Heart left ventricle (tissue), 16 donors: ENCODE measurements around the gene LTBP2. TPM values are rescaled to one million over a fixed set of nuclear protein-coding genes. Genes with fewer than 3 reads are reported as not detected.

Experiments
- ATAC-seq, 4 donors: fragments of 200-7000 bp; cut with Tn5 transposase; one replicate each; pipeline ENCODE4 v1.9.1; 2020 to 2022; ENCODE audit warnings: moderate library complexity in 4 of 4, mild to moderate bottlenecking in 3 of 4, moderate number of reproducible peaks in 1 of 4
- DNase-seq, 5 donors: peaks; one replicate each; pipeline ENCODE4 v3.0.0-alpha.2; 2020
- H3K27ac ChIP-seq, 12 donors: fragments of 200-600 bp; sonication (generic) in 4 of 12; one replicate each; pipeline versions ENCODE4 v1.5.0 to v1.8.0; 2016 to 2022; ENCODE audit warnings: mild to moderate bottlenecking in 2 of 12
- H3K27me3 ChIP-seq, 9 donors: fragments of 200-600 bp; sonication (generic) in 2 of 9; one replicate each; pipeline versions ENCODE4 v1.5.1 to v1.8.0; 2016 to 2022; ENCODE audit warnings: mild to moderate bottlenecking in 3 of 9
- H3K36me3 ChIP-seq, 9 donors: fragments of 200-600 bp; sonication (generic) in 2 of 9; one replicate each; pipeline versions ENCODE4 v1.5.0 to v1.8.0; 2018 to 2022; ENCODE audit warnings: mild to moderate bottlenecking in 2 of 9
- H3K4me1 ChIP-seq, 12 donors: fragments of 200-600 bp; sonication (generic) in 4 of 12; one replicate each; pipeline versions ENCODE4 v1.5.0 to v1.8.0; 2016 to 2022; ENCODE audit warnings: mild to moderate bottlenecking in 3 of 12
- H3K4me3 ChIP-seq, 12 donors: fragments of 200-600 bp; sonication (generic) in 4 of 12; one replicate each; pipeline versions ENCODE4 v1.5.0 to v1.8.0; 2017 to 2022; ENCODE audit warnings: mild to moderate bottlenecking in 9 of 12, moderate library complexity in 4 of 12
- H3K9me3 ChIP-seq, 12 donors: fragments of 200-600 bp; sonication (generic) in 4 of 12; one replicate each; pipeline versions ENCODE4 v1.5.0 to v1.8.0; 2016 to 2022; ENCODE audit warnings: mild to moderate bottlenecking in 1 of 12
- POLR2A ChIP-seq, 2 donors: fragments of 450-650 bp; IDR thresholded peaks; one replicate each; pipeline ENCODE4 v1.6.1; 2017; ENCODE audit warnings: antibody characterized with exemption in 2 of 2, mild to moderate bottlenecking in 2 of 2, moderate library complexity in 2 of 2
- WGBS, 4 donors: extraction: QIAGEN DNeasy Blood & Tissue Kit in 2 of 4; methylation state at CpG; one replicate each; pipeline versions ENCODE4 v1.1.5 to v1.1.7; 2013 to 2018; 5-methylcytosine and 5-hydroxymethylcytosine counted together
- intact Hi-C, 10 donors: fragments of 100-400 bp; cut with DNase I; formaldehyde crosslinking; loops; one replicate each; pipeline versions ENCODE4 v1.11.1 to v1.14.2; 2022
- polyA plus RNA-seq, 2 donors: library from polyadenylated mRNA; stranded (reverse); fragments of 200-250 nt; gene quantifications; one replicate each; pipeline ENCODE4 v1.2.3, GENCODE V29; 2013
- total RNA-seq, 9 donors: library from RNA; depleted of rRNA in 2 of 9; stranded (reverse); fragments of >200 nt in 2 of 9; fragmentation: NEBNext Ultra II Directional in 3 of 9; extraction: Animal tissue kit (Norgen Biotek cat#: 25700) in 3 of 9; gene quantifications; one replicate each; pipeline versions ENCODE4 v1.1.0 to v1.2.4, GENCODE V29; 2016 to 2023
- TF ChIP-seq, protein P1 (sequence below), 12 donors: fragments of 200-600 bp; sonication (generic) in 4 of 12; IDR thresholded peaks; one replicate each; pipeline versions ENCODE4 v1.5.0 to v1.8.0; 2018 to 2022; ENCODE audit warnings: antibody characterized with exemption in 12 of 12, mild to moderate bottlenecking in 5 of 12
- donor health status: ischemic (EF 13 %, LVEDD 7.1; RV severe dilation, severe dysfunction).
- donor health status: healthy with polysubstance abuse.
- donor health status: DM: no; HTN: yes; CAD: no.
- donor health status: DM: no; HTN: no; CAD: no.
- donor health status: ischemic (EF 25% LVEDD 6.9; RV normal size, moderate dysfunction).
- donor health status: ischemic (EF 25% LVEDD 5.7; RV mildly dilated, moderate dysfunction).
- donor health status: healthy.
- donor health status: DM: yes; HTN: yes; CAD: no.
- donor health status: ischemic (EF 35%, LVEDD 5.7; RV mildly dilated, moderate dysfunction).
- donor health status: nonischemic (EF 11% LVEDD 7.7; RV severe dilation, severe dysfunction).
- donor health status: DM: yes; HTN: yes; CAD: no.
- donor health status: PGD.
- donor health status: ischemic (EF 29% LVEDD 5.4; RV normal size, mild dysfunction).
- donor health status: nonischemic (EF 23%, LVEDD 6.1; RV moderate dilation, normal function).

The LTBP2 gene
- total and polyA plus RNA-seq, 11 donors = 4.0 to 69.1 (median 29.5) TPM

DNA sequence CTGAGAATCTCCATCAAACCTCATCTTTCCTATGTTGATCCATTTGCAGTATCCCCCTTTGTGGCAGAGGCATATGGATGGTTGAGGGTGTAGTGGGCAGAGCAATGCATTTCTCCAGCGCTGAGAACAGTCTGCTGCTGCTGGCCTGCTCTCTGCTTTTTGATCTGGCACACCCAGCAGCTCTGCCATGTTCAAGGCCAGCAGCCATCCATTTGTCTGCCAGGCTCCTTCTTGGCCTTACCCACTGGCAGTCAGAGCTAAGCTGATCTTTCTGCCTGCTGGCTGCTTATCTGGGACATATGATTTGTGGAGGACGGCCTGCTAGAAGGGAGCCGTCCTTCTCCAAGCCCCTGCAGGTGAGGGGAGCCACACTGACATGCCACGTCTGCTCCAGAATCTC lies 135.9 kb downstream of the LTBP2 start:
- peaks cover 0 to 92% (median 50%) of the 10 kb centered on the region in 9 donors for H3K36me3 ChIP-seq
- peak overlapping the region in 1 of 12 donors; percentile 11 for H3K27ac ChIP-seq
- DNase-seq (peak in 2 of 5 donors; percentile 29 to 54), ATAC-seq (peak; percentile 71 to 91 (median 83))
- peaks cover 0 to 17% (median 5%) of the 10 kb centered on the region in 12 donors for H3K4me1 ChIP-seq
- H3K4me3 ChIP-seq = no peak overlapping the region
- 57 to 78% (median 70%) methylated on average over 4 of the region's 4 CpGs for WGBS, 4 donors
- intact Hi-C loops = loop anchor here in 3 of 10 donors (5.0 kb wide), 2 partner anchors 99 to 114 kb away; no protein-coding TSS in a partner anchor
- no peaks in the 10 kb centered on the region for H3K27me3 ChIP-seq
- no peaks in the 10 kb centered on the region for H3K9me3 ChIP-seq
- TF ChIP-seq, protein P1, sequence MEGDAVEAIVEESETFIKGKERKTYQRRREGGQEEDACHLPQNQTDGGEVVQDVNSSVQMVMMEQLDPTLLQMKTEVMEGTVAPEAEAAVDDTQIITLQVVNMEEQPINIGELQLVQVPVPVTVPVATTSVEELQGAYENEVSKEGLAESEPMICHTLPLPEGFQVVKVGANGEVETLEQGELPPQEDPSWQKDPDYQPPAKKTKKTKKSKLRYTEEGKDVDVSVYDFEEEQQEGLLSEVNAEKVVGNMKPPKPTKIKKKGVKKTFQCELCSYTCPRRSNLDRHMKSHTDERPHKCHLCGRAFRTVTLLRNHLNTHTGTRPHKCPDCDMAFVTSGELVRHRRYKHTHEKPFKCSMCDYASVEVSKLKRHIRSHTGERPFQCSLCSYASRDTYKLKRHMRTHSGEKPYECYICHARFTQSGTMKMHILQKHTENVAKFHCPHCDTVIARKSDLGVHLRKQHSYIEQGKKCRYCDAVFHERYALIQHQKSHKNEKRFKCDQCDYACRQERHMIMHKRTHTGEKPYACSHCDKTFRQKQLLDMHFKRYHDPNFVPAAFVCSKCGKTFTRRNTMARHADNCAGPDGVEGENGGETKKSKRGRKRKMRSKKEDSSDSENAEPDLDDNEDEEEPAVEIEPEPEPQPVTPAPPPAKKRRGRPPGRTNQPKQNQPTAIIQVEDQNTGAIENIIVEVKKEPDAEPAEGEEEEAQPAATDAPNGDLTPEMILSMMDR (IDR thresholded peaks at IDR 0.05) = no peak
- TF ChIP-seq POLR2A (IDR thresholded peaks at IDR 0.05) = no peak

DNA sequence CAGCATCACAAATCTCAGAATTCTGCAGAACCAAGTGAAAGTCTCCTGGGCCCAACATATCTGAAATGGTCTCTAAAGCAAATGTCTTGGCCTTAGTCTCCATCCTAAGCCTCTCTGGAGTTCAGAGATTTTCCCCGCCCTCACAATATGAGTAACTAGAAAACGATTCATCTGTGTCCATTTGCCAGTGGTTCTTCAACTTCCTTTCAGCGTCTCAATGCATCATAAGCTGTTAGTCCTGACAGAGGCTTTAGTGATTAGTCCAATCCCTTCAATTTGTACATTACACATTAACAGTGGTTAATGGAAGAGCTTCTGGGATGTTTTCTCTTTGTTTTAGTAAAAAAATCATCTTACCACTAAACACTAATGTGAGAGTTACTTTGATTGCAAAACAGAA lies 136.4 kb downstream of the LTBP2 start:
- intact Hi-C loops = loop anchor here in 3 of 10 donors (5.0 kb wide), 2 partner anchors 98 to 113 kb away; no protein-coding TSS in a partner anchor
- TF ChIP-seq, protein P1 (IDR thresholded peaks at IDR 0.05) = no peak
- no peak for TF ChIP-seq POLR2A (IDR thresholded peaks at IDR 0.05)
- Histone ChIP-seq H3K4me3 (no peak overlapping the region), H3K4me1 (peaks cover 0 to 17% (median 5%) of the 10 kb centered on the region in 12 donors), H3K27me3 (no peaks in the 10 kb centered on the region), H3K27ac (peak overlapping the region in 1 of 12 donors; percentile 11), H3K9me3 (no peaks in the 10 kb centered on the region), H3K36me3 (peaks cover 0 to 92% (median 46%) of the 10 kb centered on the region in 9 donors)
- no peak for DNase-seq
- 53 to 63% (median 55%) methylated on average over 3 of the region's 3 CpGs for WGBS, 4 donors
- peak in 2 of 4 donors; percentile 24 to 74 for ATAC-seq

DNA sequence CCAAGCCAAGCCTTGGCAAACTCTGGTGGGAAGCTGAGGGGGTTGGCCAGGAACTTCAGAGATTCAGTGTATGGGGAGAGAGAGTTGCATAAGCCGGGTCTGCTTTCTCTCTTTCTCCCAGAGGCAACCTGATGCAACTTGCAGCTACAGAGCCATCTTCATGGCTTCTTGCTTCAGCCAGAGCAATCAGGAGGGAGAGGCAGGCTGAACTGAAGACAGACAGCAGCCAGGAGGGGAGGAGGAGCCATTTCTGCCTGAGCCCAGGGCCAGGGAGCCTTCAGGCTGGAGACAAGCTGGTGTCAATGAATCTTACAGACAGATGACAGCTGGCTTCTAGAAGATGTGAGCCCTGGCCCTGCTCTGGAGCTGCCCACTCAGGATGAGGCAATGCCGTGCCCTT lies 137.7 kb downstream of the LTBP2 start:
- intact Hi-C loops = no loop called here
- Histone ChIP-seq H3K27me3 (no peaks in the 10 kb centered on the region), H3K9me3 (no peaks in the 10 kb centered on the region), H3K4me1 (peaks cover 0 to 23% (median 6%) of the 10 kb centered on the region in 12 donors), H3K27ac (no peak overlapping the region), H3K36me3 (peaks cover 0 to 84% (median 33%) of the 10 kb centered on the region in 9 donors), H3K4me3 (no peak overlapping the region)
- ATAC-seq (no peak), DNase-seq (no peak)
- no peak for TF ChIP-seq POLR2A (IDR thresholded peaks at IDR 0.05)
- TF ChIP-seq, protein P1 (IDR thresholded peaks at IDR 0.05) = no peak
- WGBS, 4 donors = 49 to 100% (median 82%) methylated on average over 2 of the region's 2 CpGs

DNA sequence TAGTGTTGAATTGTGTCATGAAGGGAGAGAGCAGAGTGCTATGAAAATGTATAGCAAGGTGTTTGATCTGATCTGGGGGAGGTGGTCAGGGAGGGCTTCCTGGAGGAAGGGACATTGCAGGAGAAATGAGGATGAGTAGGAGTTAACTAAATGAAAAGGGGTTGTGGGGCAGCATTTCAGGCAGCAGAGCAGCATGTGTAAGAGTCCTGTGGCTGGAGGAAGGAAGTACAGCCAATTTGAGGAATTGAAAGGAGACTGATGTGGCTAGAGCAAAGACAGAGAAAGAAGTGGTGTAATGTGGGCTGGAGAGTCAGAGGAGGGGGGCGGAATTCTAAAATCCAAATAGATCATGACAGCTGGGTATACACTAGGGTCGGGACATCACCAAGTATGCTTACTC lies 139.4 kb downstream of the LTBP2 start:
- TF ChIP-seq POLR2A (IDR thresholded peaks at IDR 0.05) = no peak
- TF ChIP-seq, protein P1 (IDR thresholded peaks at IDR 0.05) = no peak
- Histone ChIP-seq H3K4me1 (peaks cover 0 to 24% (median 6%) of the 10 kb centered on the region in 12 donors), H3K27ac (no peak overlapping the region), H3K9me3 (no peaks in the 10 kb centered on the region), H3K27me3 (no peaks in the 10 kb centered on the region), H3K4me3 (no peak overlapping the region), H3K36me3 (peaks cover 0 to 67% (median 16%) of the 10 kb centered on the region in 9 donors)
- ATAC-seq (no peak), DNase-seq (no peak)
- intact Hi-C loops = no loop called here
- WGBS, 4 donors = 86 to 99% (median 90%) methylated on average over 2 of the region's 2 CpGs
